Neural cell (in vitro differentiated cells): ENCODE measurements around the gene TENT5A. TPM values are rescaled to one million over a fixed set of nuclear protein-coding genes. Genes with fewer than 3 reads are reported as not detected.

Experiments
- H2AFZ ChIP-seq: fragments of 200-600, 300-800 bp; sonication (generic), shearing (Covaris generic); 2 replicates; pipeline ENCODE4 v1.6.0; 2014; ENCODE audit warnings: low read depth, mild to moderate bottlenecking, antibody characterized with exemption, low read length, moderate library complexity
- H3F3A ChIP-seq: fragments of 200-600 bp; shearing (Covaris generic); 2 replicates; pipeline ENCODE4 v1.6.1; 2016; ENCODE audit warnings: mild to moderate bottlenecking, moderate library complexity, mixed read lengths, antibody characterized with exemption, low read length; ENCODE audit not compliant: insufficient read depth, poor library complexity, severe bottlenecking
- H3K27ac ChIP-seq: fragments of 200-600, 300-800 bp; sonication (generic), shearing (Covaris generic); 2 replicates; pipeline ENCODE4 v1.5.1; 2014; ENCODE audit warnings: mild to moderate bottlenecking, low read length, moderate library complexity
- H3K27me3 ChIP-seq: fragments of 300-800, 200-600 bp; sonication (generic), shearing (Covaris generic); 2 replicates; pipeline ENCODE4 v1.6.0; 2014; ENCODE audit warnings: mild to moderate bottlenecking, low read depth, low read length, moderate library complexity; ENCODE audit not compliant: insufficient read depth
- H3K36me3 ChIP-seq: fragments of 300-800, 200-600 bp; sonication (generic), shearing (Covaris generic); 2 replicates; pipeline ENCODE4 v1.5.1; 2014; ENCODE audit warnings: mild to moderate bottlenecking, antibody characterized with exemption, low read length, moderate library complexity; ENCODE audit not compliant: insufficient read depth
- H3K4me2 ChIP-seq: fragments of 300-800, 200-600 bp; sonication (generic), shearing (Covaris generic); 2 replicates; pipeline ENCODE4 v1.6.0; 2014; ENCODE audit warnings: mild to moderate bottlenecking, low read length
- H3K4me3 ChIP-seq: fragments of 300-800, 200-600 bp; sonication (generic), shearing (Covaris generic); 2 replicates; pipeline ENCODE4 v1.5.1; 2014; ENCODE audit warnings: mild to moderate bottlenecking, low read length, moderate library complexity
- H3K79me2 ChIP-seq: fragments of 200-600 bp; shearing (Covaris generic); replicated peaks from 2 replicates; pipeline ENCODE4 v1.6.0; 2014; ENCODE audit warnings: mild to moderate bottlenecking, low read length, moderate library complexity; ENCODE audit not compliant: insufficient read depth
- H3K9ac ChIP-seq: fragments of 300-800, 200-600 bp; sonication (generic), shearing (Covaris generic); 2 replicates; pipeline ENCODE4 v1.6.1; 2016; ENCODE audit warnings: mild to moderate bottlenecking, low read length, mixed read lengths
- H3K9me2 ChIP-seq: fragments of 200-600 bp; shearing (Covaris generic); 2 replicates; pipeline ENCODE4 v1.6.1; 2016; ENCODE audit warnings: mild to moderate bottlenecking, low read length, mixed read lengths; ENCODE audit not compliant: insufficient read depth
- H3K9me3 ChIP-seq: fragments of 200-600, 300-800 bp; sonication (generic), shearing (Covaris generic); 2 replicates; pipeline ENCODE4 v1.6.1; 2016; ENCODE audit warnings: mild to moderate bottlenecking, mixed run types, low read length, moderate library complexity, mixed read lengths
- H4K20me1 ChIP-seq: fragments of 200-600 bp; shearing (Covaris generic); 2 replicates; pipeline ENCODE4 v1.6.1; 2016; ENCODE audit warnings: mild to moderate bottlenecking, mixed run types; ENCODE audit not compliant: insufficient read depth
- CTCF ChIP-seq: fragments of 450-650 bp; IDR thresholded peaks from 2 replicates; pipeline ENCODE4 v1.5.1; 2014; ENCODE audit warnings: antibody characterized with exemption, mild to moderate bottlenecking, moderate library complexity; ENCODE audit not compliant: poor library complexity, severe bottlenecking
- EP300 ChIP-seq: fragments of 450-650 bp; conservative IDR thresholded peaks from 2 replicates; pipeline ENCODE4 v1.6.1; 2014; ENCODE audit warnings: antibody characterized with exemption, mild to moderate bottlenecking, moderate library complexity; ENCODE audit not compliant: poor library complexity, severe bottlenecking
- EZH2 ChIP-seq: fragments of 200-600, 300-800 bp; shearing (Covaris generic), sonication (generic); IDR thresholded peaks from 2 replicates; pipeline ENCODE4 v1.6.1; 2014; ENCODE audit warnings: antibody characterized with exemption, low read length, borderline replicate concordance, mild to moderate bottlenecking; ENCODE audit not compliant: insufficient read depth, poor library complexity, severe bottlenecking
- MXI1 ChIP-seq: fragments of 450-650 bp; conservative IDR thresholded peaks from 2 replicates; pipeline ENCODE4 v1.6.1; 2014; ENCODE audit warnings: antibody characterized with exemption, mild to moderate bottlenecking; ENCODE audit not compliant: poor library complexity, severe bottlenecking
- POLR2AphosphoS5 ChIP-seq: IDR thresholded peaks from 2 replicates; pipeline ENCODE4 v1.6.1; 2012
- RAD21 ChIP-seq: fragments of 450-650 bp; conservative IDR thresholded peaks from 2 replicates; pipeline ENCODE4 v1.6.1; 2014; ENCODE audit warnings: antibody characterized with exemption, mild to moderate bottlenecking, moderate library complexity
- REST ChIP-seq: IDR thresholded peaks from 2 replicates; pipeline ENCODE4 v1.6.1; 2012; ENCODE audit warnings: borderline replicate concordance
- SMC3 ChIP-seq: fragments of 450-650 bp; conservative IDR thresholded peaks from 2 replicates; pipeline ENCODE4 v1.6.1; 2014; ENCODE audit warnings: antibody characterized with exemption, mild to moderate bottlenecking, moderate library complexity; ENCODE audit not compliant: poor library complexity
- TAF1 ChIP-seq: IDR thresholded peaks from 2 replicates; pipeline ENCODE4 v1.6.1; 2012; ENCODE audit warnings: low read depth
- polyA plus RNA-seq: library from polyadenylated mRNA; depleted of rRNA; stranded (reverse); fragments of >200 nt; gene quantifications from 2 replicates; pipeline ENCODE4 v1.2.3, GENCODE V29; 2014

Gene TENT5A
- polyA plus RNA-seq, 1 donor from 2014 or later, result 0.47 TPM

- H3K4me2 ChIP-seq, result no peak overlapping the region
These were observed 2.4 kb upstream of the TENT5A start for GRCh38 chr6:81754906-81755305.

GRCh38 chr6:81753711-81754577, 1.5 kb upstream of the TENT5A start:
- H3K9ac ChIP-seq, result peak overlapping the region; percentile 28
- H3K27me3 ChIP-seq, result peaks cover 32% of the 10 kb centered on the region
- H3K79me2 ChIP-seq, result no peaks in the 10 kb centered on the region
- peak overlapping the region; percentile 81 for H3K4me3 ChIP-seq
- no peaks in the 10 kb centered on the region for H3K9me3 ChIP-seq
- H4K20me1 ChIP-seq, result no peaks in the 10 kb centered on the region
- no peak overlapping the region for H3K27ac ChIP-seq
- no peak overlapping the region for H2AFZ ChIP-seq
- TF ChIP-seq SMC3, result peak; percentile 78
- TF ChIP-seq RAD21, result peak; percentile 79
- peak; percentile 76 for TF ChIP-seq CTCF
- TF ChIP-seq POLR2AphosphoS5, result no peak
- no peaks in the 10 kb centered on the region for H3F3A ChIP-seq
- H3K36me3 ChIP-seq, result no peaks in the 10 kb centered on the region
- H3K4me2 ChIP-seq, result peak overlapping the region; percentile 50
- no peaks in the 10 kb centered on the region for H3K9me2 ChIP-seq

More at GRCh38 chr6:81754906-81755305, 2.4 kb upstream of the TENT5A start:
- H3F3A ChIP-seq, result no peaks in the 10 kb centered on the region
- H3K27ac ChIP-seq, result no peak overlapping the region
- no peak overlapping the region for H3K4me3 ChIP-seq
- no peaks in the 10 kb centered on the region for H4K20me1 ChIP-seq
- H3K27me3 ChIP-seq, result peaks cover 28% of the 10 kb centered on the region
- no peaks in the 10 kb centered on the region for H3K79me2 ChIP-seq
- H3K9me3 ChIP-seq, result no peaks in the 10 kb centered on the region
- no peak overlapping the region for H3K9ac ChIP-seq
- no peak overlapping the region for H2AFZ ChIP-seq
- no peak for TF ChIP-seq EZH2
- TF ChIP-seq POLR2AphosphoS5, result no peak
- H3K9me2 ChIP-seq, result no peaks in the 10 kb centered on the region
- H3K36me3 ChIP-seq, result no peaks in the 10 kb centered on the region

- TF ChIP-seq SMC3, result no peak
- peak; percentile 21 for TF ChIP-seq TAF1
- peak; percentile 10 for TF ChIP-seq EP300
- TF ChIP-seq MXI1, result peak; percentile 56
- TF ChIP-seq EZH2, result no peak
- TF ChIP-seq RAD21, result no peak
- TF ChIP-seq CTCF, result no peak
- no peak for TF ChIP-seq REST
- peak; percentile 9 for TF ChIP-seq POLR2AphosphoS5
- Histone ChIP-seq H3K9me3 (no peaks in the 10 kb centered on the region), H3K27me3 (peaks cover 32% of the 10 kb centered on the region), H3K4me3 (peak overlapping the region; percentile 81), H3K79me2 (no peaks in the 10 kb centered on the region), H3K27ac (no peak overlapping the region), H3K9me2 (no peaks in the 10 kb centered on the region), H2AFZ (no peak overlapping the region), H3K36me3 (no peaks in the 10 kb centered on the region), H3K9ac (peak overlapping the region; percentile 28), H3K4me2 (peak overlapping the region; percentile 72), H4K20me1 (no peaks in the 10 kb centered on the region), H3F3A (no peaks in the 10 kb centered on the region)
These were observed 635 bp upstream of the TENT5A start for GRCh38 chr6:81752921-81753710.
